T-helper 2 cell treated with Interferon-gamma antibody and Interleukin-4, amounts not matched to agents 5 μg/mL and 100 μg/mL, for 36 hours (primary cell): Measurements from ENCODE around the gene ESM1.
A peak's percentile ranks its signal among the peaks of the same experiment; 100 is the strongest.
"Not testable (repeated sequence)": the region's sequence is repeated elsewhere in the genome, so short reads cannot be mapped to it uniquely, and the experiment has no call there.

Experiments used
- DNase-seq: peaks from one replicate; pipeline ENCODE4 v3.0.0; 2021; ENCODE audit warnings: low spot score
- H3K27ac Mint-ChIP-seq: one replicate; pipeline ENCODE4 v1.8.0; 2021; ENCODE audit warnings: mild to moderate bottlenecking, mixed read lengths
- H3K27me3 Mint-ChIP-seq: one replicate; pipeline ENCODE4 v1.8.0; 2021; ENCODE audit warnings: low read depth, mixed read lengths
- H3K36me3 Mint-ChIP-seq: one replicate; pipeline ENCODE4 v1.8.0; 2021; ENCODE audit warnings: low read depth, mixed read lengths
- H3K4me1 Mint-ChIP-seq: one replicate; pipeline ENCODE4 v1.8.0; 2021; ENCODE audit warnings: low read depth, mixed read lengths
- H3K4me3 Mint-ChIP-seq: one replicate; pipeline ENCODE4 v1.8.0; 2022; ENCODE audit warnings: mild to moderate bottlenecking, moderate library complexity, mixed read lengths
- H3K9me3 Mint-ChIP-seq: one replicate; pipeline ENCODE4 v1.8.0; 2021; ENCODE audit warnings: mixed read lengths

Gene ESM1

GRCh38 chr5:54985301-54986268 lies at the start of gene ESM1:
Gene ESM1 (minus strand): TSS chr5:54985593. CDS start chr5:54985517, 76 bp downstream.
- peaks cover 5% of the 10 kb centered on the region for H3K36me3 Mint-ChIP-seq
- peaks cover 8% of the 10 kb centered on the region for H3K9me3 Mint-ChIP-seq
- H3K27me3 Mint-ChIP-seq: peaks cover 14% of the 10 kb centered on the region
- no peak for DNase-seq
- H3K4me1 Mint-ChIP-seq: peaks cover 72% of the 10 kb centered on the region
- no peak within 1 kb of the TSS for H3K27ac Mint-ChIP-seq
- H3K4me3 Mint-ChIP-seq: peak within 1 kb of the TSS; percentile 24

- H3K9me3 Mint-ChIP-seq: peaks cover 31% of the 10 kb centered on the region
- peak overlapping the region; percentile 64 for H3K27ac Mint-ChIP-seq
- H3K27me3 Mint-ChIP-seq: no peaks in the 10 kb centered on the region
- H3K4me1 Mint-ChIP-seq: peaks cover 62% of the 10 kb centered on the region
- peaks cover 55% of the 10 kb centered on the region for H3K36me3 Mint-ChIP-seq
- no peak for DNase-seq
- H3K4me3 Mint-ChIP-seq: no peak overlapping the region
Observed at GRCh38 chr5:55033568-55033967, 48.2 kb upstream of the ESM1 start.

- peaks cover 66% of the 10 kb centered on the region for H3K36me3 Mint-ChIP-seq
- no peaks in the 10 kb centered on the region for H3K27me3 Mint-ChIP-seq
- no peak overlapping the region for H3K4me3 Mint-ChIP-seq
- H3K27ac Mint-ChIP-seq: no peak overlapping the region
- DNase-seq: no peak
- H3K9me3 Mint-ChIP-seq: peaks cover 35% of the 10 kb centered on the region
- peaks cover 64% of the 10 kb centered on the region for H3K4me1 Mint-ChIP-seq
Observed at GRCh38 chr5:55031492-55031891, 46.1 kb upstream of the ESM1 start.

- Mint-ChIP-seq H3K36me3 (peaks cover 71% of the 10 kb centered on the region), H3K27me3 (no peaks in the 10 kb centered on the region), H3K9me3 (peaks cover 41% of the 10 kb centered on the region), H3K4me3 (no peak overlapping the region), H3K4me1 (peaks cover 67% of the 10 kb centered on the region), H3K27ac (peak overlapping the region; percentile 47)
- no peak for DNase-seq
Observed at GRCh38 chr5:55030676-55031369, 45.4 kb upstream of the ESM1 start.

GRCh38 chr5:55030220-55030619 lies 44.8 kb upstream of the ESM1 start:
- peak overlapping the region; percentile 47 for H3K27ac Mint-ChIP-seq
- H3K36me3 Mint-ChIP-seq: peaks cover 72% of the 10 kb centered on the region
- peaks cover 68% of the 10 kb centered on the region for H3K4me1 Mint-ChIP-seq
- H3K9me3 Mint-ChIP-seq: peaks cover 39% of the 10 kb centered on the region
- no peak for DNase-seq
- H3K27me3 Mint-ChIP-seq: no peaks in the 10 kb centered on the region
- H3K4me3 Mint-ChIP-seq: no peak overlapping the region

- peak overlapping the region; percentile 61 for H3K27ac Mint-ChIP-seq
- peaks cover 68% of the 10 kb centered on the region for H3K36me3 Mint-ChIP-seq
- H3K27me3 Mint-ChIP-seq: no peaks in the 10 kb centered on the region
- peak overlapping the region; percentile 59 for H3K4me3 Mint-ChIP-seq
- H3K9me3 Mint-ChIP-seq: peaks cover 41% of the 10 kb centered on the region
- peak; percentile 60 for DNase-seq
- peaks cover 74% of the 10 kb centered on the region for H3K4me1 Mint-ChIP-seq
Observed at GRCh38 chr5:55027595-55027994, 42.2 kb upstream of the ESM1 start.

- Mint-ChIP-seq H3K27ac (peak overlapping the region; percentile 67), H3K9me3 (peaks cover 29% of the 10 kb centered on the region), H3K27me3 (no peaks in the 10 kb centered on the region), H3K4me1 (peaks cover 54% of the 10 kb centered on the region), H3K36me3 (peaks cover 33% of the 10 kb centered on the region), H3K4me3 (peak overlapping the region; percentile 55)
- no peak for DNase-seq
Observed at GRCh38 chr5:55022450-55022849, 37.1 kb upstream of the ESM1 start.

GRCh38 chr5:55021821-55022220 lies 36.4 kb upstream of the ESM1 start:
- Mint-ChIP-seq H3K4me1 (peaks cover 48% of the 10 kb centered on the region), H3K27me3 (no peaks in the 10 kb centered on the region), H3K4me3 (no peak overlapping the region), H3K36me3 (peaks cover 30% of the 10 kb centered on the region), H3K9me3 (peaks cover 24% of the 10 kb centered on the region), H3K27ac (peak overlapping the region; percentile 67)
- DNase-seq: no peak

- Mint-ChIP-seq H3K27me3 (no peaks in the 10 kb centered on the region), H3K4me3 (no peak overlapping the region), H3K4me1 (peaks cover 44% of the 10 kb centered on the region), H3K9me3 (peaks cover 21% of the 10 kb centered on the region), H3K27ac (no peak overlapping the region), H3K36me3 (peaks cover 29% of the 10 kb centered on the region)
- DNase-seq: no peak
Observed at GRCh38 chr5:55021410-55021809, 36.0 kb upstream of the ESM1 start.

- peaks cover 36% of the 10 kb centered on the region for H3K4me1 Mint-ChIP-seq
- not testable (repeated sequence) for H3K27me3 Mint-ChIP-seq, DNase-seq
- H3K27ac Mint-ChIP-seq: peak overlapping the region; percentile 5
- peaks cover 50% of the 10 kb centered on the region for H3K9me3 Mint-ChIP-seq
- H3K4me3 Mint-ChIP-seq: peak overlapping the region; percentile 4
- H3K36me3 Mint-ChIP-seq: peaks cover 58% of the 10 kb centered on the region
Observed at GRCh38 chr5:55010149-55010548, 24.8 kb upstream of the ESM1 start.

- Mint-ChIP-seq H3K36me3 (peaks cover 43% of the 10 kb centered on the region), H3K27ac (no peak overlapping the region), H3K4me1 (peaks cover 60% of the 10 kb centered on the region), H3K27me3 (no peaks in the 10 kb centered on the region), H3K4me3 (no peak overlapping the region), H3K9me3 (peaks cover 54% of the 10 kb centered on the region)
- DNase-seq: no peak
Observed at GRCh38 chr5:55004729-55005128, 19.3 kb upstream of the ESM1 start.

GRCh38 chr5:55003432-55004065 lies 18.2 kb upstream of the ESM1 start:
- H3K27ac Mint-ChIP-seq: no peak overlapping the region

GRCh38 chr5:55002166-55002565 lies 16.8 kb upstream of the ESM1 start:
- Mint-ChIP-seq H3K36me3 (peaks cover 35% of the 10 kb centered on the region), H3K9me3 (peaks cover 51% of the 10 kb centered on the region), H3K27ac (peak overlapping the region; percentile 83), H3K4me1 (peaks cover 51% of the 10 kb centered on the region), H3K4me3 (peak overlapping the region; percentile 49)
- DNase-seq, H3K27me3 Mint-ChIP-seq: not testable (repeated sequence)

More at GRCh38 chr5:55003432-55004065, 18.2 kb upstream of the ESM1 start:
- H3K27me3 Mint-ChIP-seq: no peaks in the 10 kb centered on the region
- H3K4me1 Mint-ChIP-seq: peaks cover 56% of the 10 kb centered on the region
- DNase-seq: no peak
- H3K4me3 Mint-ChIP-seq: no peak overlapping the region
- H3K36me3 Mint-ChIP-seq: peaks cover 41% of the 10 kb centered on the region
- peaks cover 51% of the 10 kb centered on the region for H3K9me3 Mint-ChIP-seq

GRCh38 chr5:54997081-54997480 lies 11.7 kb upstream of the ESM1 start:
- peaks cover 42% of the 10 kb centered on the region for H3K4me1 Mint-ChIP-seq
- peaks cover 20% of the 10 kb centered on the region for H3K36me3 Mint-ChIP-seq
- no peaks in the 10 kb centered on the region for H3K27me3 Mint-ChIP-seq
- no peak overlapping the region for H3K4me3 Mint-ChIP-seq
- H3K27ac Mint-ChIP-seq: no peak overlapping the region
- no peak for DNase-seq
- H3K9me3 Mint-ChIP-seq: peaks cover 25% of the 10 kb centered on the region
